Activated naive CD8-positive, alpha-beta T cell treated with anti-CD3 and anti-CD28 coated beads, Interleukin-2, amount 10 ng/mL, durations not matched to agents 7 days and 5 days (primary cell): ENCODE measurements around the gene FBLIM1. TPM values are rescaled to one million over a fixed set of nuclear protein-coding genes. Genes with fewer than 3 reads are reported as not detected.
"Not testable (repeated sequence)": the region's sequence is repeated elsewhere in the genome, so short reads cannot be mapped to it uniquely, and the experiment has no call there.

Experiments used
- ATAC-seq: fragments of 150-1000 bp; cut with Tn5 transposase; one replicate; pipeline ENCODE4 v1.10.0; 2021; ENCODE audit warnings: low read depth, moderate library complexity
- POLR2A ChIA-PET: fragments of 350-600 bp; sonication (Branson Sonifier 250); formaldehyde crosslinking; loops from one replicate; lab custom pipeline; 2021; ENCODE audit warnings: antibody characterized with exemption; lab: Charles Lee
- DNase-seq: peaks from one replicate; pipeline ENCODE4 v3.0.0; 2021
- H3K27ac Mint-ChIP-seq: one replicate; pipeline ENCODE4 v1.8.0; 2022; ENCODE audit warnings: mild to moderate bottlenecking, mixed read lengths
- H3K27me3 Mint-ChIP-seq: one replicate; pipeline ENCODE4 v1.8.0; 2022; ENCODE audit warnings: mild to moderate bottlenecking, moderate library complexity, mixed read lengths
- H3K36me3 Mint-ChIP-seq: one replicate; pipeline ENCODE4 v1.8.0; 2021; ENCODE audit warnings: mild to moderate bottlenecking, mixed read lengths
- H3K4me1 Mint-ChIP-seq: one replicate; pipeline ENCODE4 v1.8.0; 2021; ENCODE audit warnings: mixed read lengths
- H3K4me3 Mint-ChIP-seq: one replicate; pipeline ENCODE4 v1.8.0; 2022; ENCODE audit warnings: mild to moderate bottlenecking, moderate library complexity, mixed read lengths
- H3K9me3 Mint-ChIP-seq: one replicate; pipeline ENCODE4 v1.8.0; 2021; ENCODE audit warnings: mixed read lengths
- total RNA-seq, 2 experiments: library from RNA; stranded (reverse); gene quantifications; one replicate each; pipeline ENCODE4 v1.2.3, GENCODE V29; 2021

Gene FBLIM1
- total RNA-seq, 2 experiments from 2014 or later, result 0.26 TPM; not detected in 1

DNA sequence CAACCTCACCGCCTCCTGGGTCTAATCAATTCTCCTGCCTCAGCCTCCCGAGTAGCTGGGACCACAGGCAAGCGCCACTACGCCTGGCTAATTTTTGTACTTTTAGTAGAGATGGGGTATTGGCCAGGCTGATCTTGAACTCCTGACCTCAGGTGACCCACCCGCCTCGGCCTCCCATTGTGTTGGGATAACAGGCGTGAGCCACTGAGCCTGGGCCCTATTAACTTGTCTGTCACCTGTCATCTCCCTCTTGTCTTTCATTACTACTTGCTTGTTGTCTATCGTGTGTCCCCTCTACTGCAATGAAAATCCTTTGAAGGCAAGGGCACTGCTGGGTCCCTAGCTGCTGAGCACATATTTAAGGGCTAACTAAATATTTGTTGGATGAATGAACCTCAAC is 45.5 kb downstream of the FBLIM1 start:
- POLR2A ChIA-PET, result interaction anchor here (0.9 kb wide), 1 partner anchor 29 kb away, joined by 3 read pairs; no protein-coding TSS in a partner anchor
- DNase-seq (no peak), ATAC-seq (no peak)
- peaks cover 2% of the 10 kb centered on the region for H3K4me1 Mint-ChIP-seq
- peaks cover 13% of the 10 kb centered on the region for H3K27me3 Mint-ChIP-seq
- no peaks in the 10 kb centered on the region for H3K36me3 Mint-ChIP-seq
- H3K27ac Mint-ChIP-seq, result no peak overlapping the region
- H3K4me3 Mint-ChIP-seq, result no peak overlapping the region
- no peaks in the 10 kb centered on the region for H3K9me3 Mint-ChIP-seq

DNA sequence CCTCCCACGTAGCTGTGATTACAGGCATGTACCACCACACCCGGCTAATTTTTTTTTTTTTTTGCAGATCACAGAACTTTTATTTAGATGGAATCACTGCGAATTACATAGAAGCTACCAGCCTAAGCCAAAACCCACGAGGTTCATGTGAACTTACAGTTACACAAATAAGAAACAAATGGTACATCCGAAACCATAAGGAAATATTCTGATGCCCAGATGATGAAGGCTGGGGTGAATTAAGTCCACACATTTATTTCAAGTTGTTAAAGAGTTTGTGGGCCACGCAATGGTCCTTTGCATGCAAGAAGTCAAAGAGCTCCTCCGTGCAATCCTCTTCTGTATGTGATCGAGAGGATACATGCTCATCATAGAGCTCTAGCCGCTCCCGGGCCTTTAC is 48.5 kb downstream of the FBLIM1 start:
- POLR2A ChIA-PET, result interaction anchor here (0.6 kb wide), 1 partner anchor 27 kb away, joined by 3 read pairs; no protein-coding TSS in a partner anchor
- Mint-ChIP-seq H3K36me3 (no peaks in the 10 kb centered on the region), H3K4me3 (no peak overlapping the region), H3K4me1 (peaks cover 2% of the 10 kb centered on the region), H3K27me3 (peaks cover 8% of the 10 kb centered on the region), H3K9me3 (no peaks in the 10 kb centered on the region), H3K27ac (no peak overlapping the region)
- DNase-seq (no peak), ATAC-seq (no peak)

DNA sequence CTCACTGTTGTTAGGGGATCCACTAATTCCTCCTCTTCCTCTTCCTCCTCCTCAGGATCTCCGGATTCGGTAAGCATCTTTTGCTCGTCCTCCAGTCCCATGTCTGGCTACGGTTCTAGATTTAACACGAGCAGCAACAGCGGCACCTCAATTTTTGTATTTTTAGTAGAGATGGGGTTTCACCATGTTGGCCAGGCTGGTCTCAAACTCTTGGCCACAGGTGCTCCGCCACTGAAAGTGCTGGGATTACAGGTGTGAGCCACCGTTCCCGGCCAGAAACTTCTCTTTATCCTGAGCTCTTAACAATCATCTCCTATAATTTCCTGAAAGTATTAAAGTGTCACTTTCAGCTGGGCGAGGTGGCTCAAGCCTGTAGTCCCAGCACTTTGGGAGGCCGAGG is 49.0 kb downstream of the FBLIM1 start, which contains the start of gene UQCRHL:
Gene UQCRHL (minus strand): TSS at position 101 of the 400 bp plus-strand sequence. CDS start 0 bp downstream, at position 101.
- H3K36me3 Mint-ChIP-seq, H3K4me3 Mint-ChIP-seq, ATAC-seq, H3K9me3 Mint-ChIP-seq, H3K4me1 Mint-ChIP-seq, H3K27ac Mint-ChIP-seq, H3K27me3 Mint-ChIP-seq, DNase-seq: not testable (repeated sequence)
- POLR2A ChIA-PET, result interaction anchor here (0.6 kb wide), 1 partner anchor 26 kb away, joined by 3 read pairs; no protein-coding TSS in a partner anchor

DNA sequence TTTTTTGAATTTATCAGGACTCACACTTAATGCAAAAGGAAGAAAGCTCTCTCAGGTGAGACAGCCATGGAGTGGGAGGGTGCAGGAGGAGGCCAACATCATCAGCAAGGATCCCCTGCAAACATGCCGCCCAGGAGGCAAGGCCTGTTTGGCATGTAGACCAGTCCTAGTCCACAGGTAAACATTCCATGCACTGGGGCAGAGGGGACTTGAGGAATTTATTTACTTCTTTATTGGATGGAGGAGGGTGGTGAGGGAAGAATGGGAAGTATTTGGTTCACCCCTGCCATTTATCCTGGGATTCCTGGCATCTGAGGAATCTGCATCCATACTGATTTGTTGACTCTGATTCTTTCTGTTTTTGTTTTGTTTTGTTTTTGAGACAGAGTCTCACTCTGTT is 50.4 kb downstream of the FBLIM1 start:
- H3K4me1 Mint-ChIP-seq, result no peaks in the 10 kb centered on the region
- DNase-seq, result no peak
- no peak overlapping the region for H3K4me3 Mint-ChIP-seq
- no peak for ATAC-seq
- peaks cover 2% of the 10 kb centered on the region for H3K27me3 Mint-ChIP-seq
- H3K9me3 Mint-ChIP-seq, result no peaks in the 10 kb centered on the region
- no peak overlapping the region for H3K27ac Mint-ChIP-seq
- POLR2A ChIA-PET, result interaction anchor here (0.6 kb wide), 1 partner anchor 120 kb away, joined by 3 read pairs; no protein-coding TSS in a partner anchor
- H3K36me3 Mint-ChIP-seq, result no peaks in the 10 kb centered on the region

DNA sequence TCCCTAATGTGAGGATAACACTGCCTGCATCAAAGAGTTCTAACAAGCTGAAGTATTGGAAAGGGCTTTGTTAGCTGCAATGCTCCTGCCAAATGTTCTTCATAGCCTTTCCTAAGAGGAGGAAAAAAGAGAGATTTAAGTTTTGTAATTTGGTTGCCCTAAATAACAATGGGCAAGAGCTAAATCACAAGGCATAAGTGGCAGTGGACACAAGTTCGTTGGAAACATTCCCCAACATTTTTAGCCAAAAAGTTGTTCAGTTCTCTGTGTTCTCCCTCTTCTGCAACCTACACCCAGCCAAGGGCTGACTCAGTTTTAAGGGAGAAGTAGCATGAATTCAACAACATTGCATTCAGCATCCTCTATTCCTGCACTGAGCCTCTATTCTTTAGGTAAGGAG is 51.5 kb downstream of the FBLIM1 start:
- H3K4me1 Mint-ChIP-seq, result no peaks in the 10 kb centered on the region
- no peaks in the 10 kb centered on the region for H3K36me3 Mint-ChIP-seq
- DNase-seq (no peak), ATAC-seq (no peak)
- no peak overlapping the region for H3K27ac Mint-ChIP-seq
- peaks cover 2% of the 10 kb centered on the region for H3K27me3 Mint-ChIP-seq
- H3K4me3 Mint-ChIP-seq, result no peak overlapping the region
- H3K9me3 Mint-ChIP-seq, result no peaks in the 10 kb centered on the region
- POLR2A ChIA-PET, result no interaction called here

DNA sequence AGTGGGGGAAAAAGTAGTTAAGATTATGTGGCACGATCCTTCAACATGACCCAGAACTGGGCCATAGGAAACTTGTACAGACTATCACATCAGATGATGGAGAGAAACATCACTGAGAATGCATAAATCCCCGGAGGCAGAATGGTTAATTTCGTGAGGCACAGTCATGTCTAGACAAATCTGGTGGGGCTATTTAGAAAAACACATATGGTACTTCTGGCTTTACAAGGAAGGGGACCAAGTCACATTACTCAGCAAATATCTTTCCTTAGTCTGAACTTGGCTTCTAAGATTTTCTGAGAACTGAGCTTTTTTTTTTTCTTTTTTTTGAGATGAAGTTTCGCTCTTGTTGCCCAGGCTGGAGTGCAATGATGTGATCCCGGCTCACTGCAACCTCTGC is 58.1 kb downstream of the FBLIM1 start:
- Mint-ChIP-seq H3K27ac (no peak overlapping the region), H3K36me3 (no peaks in the 10 kb centered on the region), H3K27me3 (no peaks in the 10 kb centered on the region), H3K4me3 (no peak overlapping the region), H3K4me1 (peaks cover 7% of the 10 kb centered on the region), H3K9me3 (no peaks in the 10 kb centered on the region)
- no peak for ATAC-seq
- POLR2A ChIA-PET, result interaction anchor here (2.0 kb wide), 1 partner anchor 17 kb away, joined by 12 read pairs; no protein-coding TSS in a partner anchor
- no peak for DNase-seq

DNA sequence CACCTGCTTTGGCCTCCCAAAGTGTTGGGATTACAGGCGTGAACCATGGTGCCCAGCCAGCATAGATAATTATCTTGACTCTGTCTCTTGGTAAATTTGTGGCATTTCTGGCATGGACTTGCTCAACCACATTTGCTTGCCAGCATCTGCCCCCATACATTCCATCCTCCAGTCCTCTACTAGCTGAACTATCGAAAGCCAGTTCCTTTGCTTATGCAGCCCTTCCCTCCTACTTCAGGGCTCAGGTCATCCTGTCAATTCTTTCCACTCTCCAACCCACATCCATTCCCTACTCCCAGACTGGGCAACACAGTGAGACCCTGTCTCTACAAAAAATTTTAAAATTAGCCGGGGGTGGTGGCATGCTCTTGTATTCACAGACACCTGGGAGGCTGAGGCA is 61.9 kb downstream of the FBLIM1 start:
- Mint-ChIP-seq H3K4me3 (no peak overlapping the region), H3K27me3 (no peaks in the 10 kb centered on the region), H3K4me1 (peaks cover 9% of the 10 kb centered on the region), H3K36me3 (no peaks in the 10 kb centered on the region), H3K9me3 (no peaks in the 10 kb centered on the region), H3K27ac (no peak overlapping the region)
- DNase-seq (no peak), ATAC-seq (no peak)
- POLR2A ChIA-PET, result no interaction called here

DNA sequence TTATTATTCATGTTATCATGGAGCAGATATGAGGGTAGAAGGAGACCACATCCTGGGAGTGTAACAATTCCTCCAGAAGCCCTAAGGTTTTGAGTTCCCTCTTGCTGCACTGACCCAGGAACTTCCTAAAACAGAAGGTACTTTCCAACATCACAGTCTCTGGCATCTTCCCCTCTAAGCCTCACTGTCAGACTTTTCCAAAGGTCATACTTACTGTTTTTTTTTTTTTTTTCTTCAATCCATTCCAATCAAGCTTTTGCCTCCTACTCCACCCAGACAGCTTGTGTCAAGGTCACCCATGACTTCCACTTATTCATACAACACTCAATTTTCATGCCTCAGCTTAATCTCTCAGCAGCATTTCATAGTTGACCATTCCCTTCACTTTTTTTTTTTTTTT is 67.2 kb downstream of the FBLIM1 start:
- Mint-ChIP-seq H3K36me3 (no peaks in the 10 kb centered on the region), H3K4me1 (peaks cover 18% of the 10 kb centered on the region), H3K4me3 (no peak overlapping the region), H3K9me3 (no peaks in the 10 kb centered on the region), H3K27ac (no peak overlapping the region), H3K27me3 (no peaks in the 10 kb centered on the region)
- ATAC-seq, result no peak
- no peak for DNase-seq
- POLR2A ChIA-PET, result no interaction called here

DNA sequence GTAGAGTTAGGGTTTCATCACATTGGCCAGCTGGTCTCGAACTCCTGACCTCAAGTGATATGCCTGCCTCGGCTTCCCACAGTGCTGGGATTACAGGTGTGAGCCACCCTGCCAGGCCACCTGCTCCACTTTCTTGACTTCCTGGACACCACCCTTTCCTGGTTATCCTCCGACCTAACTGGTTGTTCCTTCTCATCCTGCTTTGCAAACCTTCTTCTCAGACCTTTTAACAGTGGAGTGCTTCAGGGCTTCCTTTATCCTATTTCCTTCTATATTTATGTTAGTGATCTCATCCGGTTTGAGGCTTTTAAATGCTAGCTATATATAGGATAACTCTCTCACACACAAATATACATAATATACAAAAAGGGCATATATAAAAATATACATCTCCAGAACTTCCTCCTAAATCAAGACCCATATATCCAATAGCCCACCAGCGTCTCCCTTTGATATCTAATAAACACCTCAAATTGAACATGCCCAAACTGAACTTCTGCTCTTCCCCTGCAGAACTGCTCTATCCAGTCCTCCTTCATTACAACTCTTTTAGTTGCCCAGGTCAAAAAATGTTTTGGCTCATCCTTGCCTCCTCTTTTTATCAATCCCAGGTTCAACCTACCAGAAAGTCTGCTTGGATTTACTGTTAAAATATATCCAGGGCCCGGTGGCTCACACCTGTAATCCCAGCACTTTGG is 68.4 kb downstream of the FBLIM1 start:
- ATAC-seq (no peak), DNase-seq (no peak)
- POLR2A ChIA-PET, result interaction anchor here (0.6 kb wide), 1 partner anchor 177 kb away, joined by 3 read pairs; the partner anchor contains the start of gene SRARP
- no peak overlapping the region for H3K4me3 Mint-ChIP-seq
- H3K27ac Mint-ChIP-seq, result no peak overlapping the region
- H3K36me3 Mint-ChIP-seq, result peaks cover 4% of the 10 kb centered on the region
- no peaks in the 10 kb centered on the region for H3K27me3 Mint-ChIP-seq
- peaks cover 23% of the 10 kb centered on the region for H3K4me1 Mint-ChIP-seq
- no peaks in the 10 kb centered on the region for H3K9me3 Mint-ChIP-seq

DNA sequence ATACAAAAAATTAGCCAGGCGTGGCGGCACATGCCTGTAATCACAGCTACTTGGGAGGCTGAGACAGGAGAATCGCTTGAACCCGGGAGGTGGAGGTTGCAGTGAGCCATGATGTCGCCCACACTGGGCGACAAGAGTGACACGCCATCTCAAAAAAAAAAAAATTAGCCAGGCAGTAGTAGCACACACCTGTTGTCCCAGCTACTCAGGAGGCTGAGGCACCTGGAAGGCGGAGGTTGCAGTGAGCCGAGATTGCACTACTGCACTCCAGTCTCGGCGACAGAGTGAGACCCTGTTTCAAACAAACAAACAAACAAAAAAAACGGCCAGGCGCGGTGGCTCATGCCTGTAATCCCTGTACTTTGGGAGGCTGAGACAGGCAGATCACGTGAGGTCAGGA is 69.0 kb downstream of the FBLIM1 start:
- H3K36me3 Mint-ChIP-seq, DNase-seq, ATAC-seq, H3K9me3 Mint-ChIP-seq, H3K27me3 Mint-ChIP-seq, H3K4me3 Mint-ChIP-seq, H3K27ac Mint-ChIP-seq: not testable (repeated sequence)
- H3K4me1 Mint-ChIP-seq, result peaks cover 22% of the 10 kb centered on the region
- POLR2A ChIA-PET, result interaction anchor here (0.6 kb wide), 1 partner anchor 177 kb away, joined by 3 read pairs; the partner anchor contains the start of gene SRARP

DNA sequence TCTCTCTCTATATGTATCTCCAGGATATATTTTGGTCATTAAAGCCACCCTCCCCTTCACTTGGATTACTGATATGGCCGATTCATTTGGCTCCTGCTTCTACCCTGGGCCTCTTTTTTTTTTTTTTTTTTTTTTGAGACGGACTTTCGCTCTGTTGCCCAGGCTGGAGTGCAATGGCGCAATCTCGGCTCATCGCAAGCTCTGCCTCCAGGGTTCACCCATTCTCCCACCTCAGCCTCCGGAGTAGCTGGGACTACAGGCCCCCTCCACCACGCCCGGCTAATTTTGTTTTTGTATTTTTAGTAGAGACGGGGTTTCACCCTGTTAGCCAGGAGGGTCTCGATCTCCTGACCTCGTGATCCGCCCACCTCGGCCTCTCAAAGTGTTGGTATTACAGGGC is 70.3 kb downstream of the FBLIM1 start:
- H3K27me3 Mint-ChIP-seq, H3K27ac Mint-ChIP-seq, H3K4me3 Mint-ChIP-seq, H3K36me3 Mint-ChIP-seq, DNase-seq, H3K9me3 Mint-ChIP-seq, ATAC-seq, POLR2A ChIA-PET: not testable (repeated sequence)
- H3K4me1 Mint-ChIP-seq, result peaks cover 26% of the 10 kb centered on the region

DNA sequence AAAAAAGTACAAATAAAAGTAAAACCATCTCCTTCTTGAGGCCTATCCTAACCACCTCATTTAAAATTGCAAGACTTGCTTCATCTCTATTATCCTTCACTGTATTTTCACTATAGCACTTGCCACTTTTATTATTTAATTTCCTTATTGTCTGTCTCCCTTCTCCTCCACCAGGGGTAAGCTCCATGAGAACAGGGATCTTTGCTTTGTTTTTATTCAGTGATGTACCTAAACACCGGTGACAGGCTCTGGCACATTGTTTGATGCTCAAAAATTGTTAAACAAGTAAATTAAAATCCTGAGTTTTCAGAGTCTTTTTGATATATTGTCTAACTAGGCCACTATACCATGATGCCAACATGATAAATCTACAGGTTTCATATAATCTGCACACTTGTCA is 71.7 kb downstream of the FBLIM1 start:
- Mint-ChIP-seq H3K4me3 (no peak overlapping the region), H3K36me3 (peaks cover 7% of the 10 kb centered on the region), H3K4me1 (peaks cover 29% of the 10 kb centered on the region), H3K9me3 (no peaks in the 10 kb centered on the region), H3K27ac (no peak overlapping the region), H3K27me3 (no peaks in the 10 kb centered on the region)
- ATAC-seq (no peak), DNase-seq (no peak)
- POLR2A ChIA-PET, result interaction anchor here (5.8 kb wide), 1 partner anchor 18 kb away, joined by 159 read pairs; the partner anchor contains the start of gene SPEN

DNA sequence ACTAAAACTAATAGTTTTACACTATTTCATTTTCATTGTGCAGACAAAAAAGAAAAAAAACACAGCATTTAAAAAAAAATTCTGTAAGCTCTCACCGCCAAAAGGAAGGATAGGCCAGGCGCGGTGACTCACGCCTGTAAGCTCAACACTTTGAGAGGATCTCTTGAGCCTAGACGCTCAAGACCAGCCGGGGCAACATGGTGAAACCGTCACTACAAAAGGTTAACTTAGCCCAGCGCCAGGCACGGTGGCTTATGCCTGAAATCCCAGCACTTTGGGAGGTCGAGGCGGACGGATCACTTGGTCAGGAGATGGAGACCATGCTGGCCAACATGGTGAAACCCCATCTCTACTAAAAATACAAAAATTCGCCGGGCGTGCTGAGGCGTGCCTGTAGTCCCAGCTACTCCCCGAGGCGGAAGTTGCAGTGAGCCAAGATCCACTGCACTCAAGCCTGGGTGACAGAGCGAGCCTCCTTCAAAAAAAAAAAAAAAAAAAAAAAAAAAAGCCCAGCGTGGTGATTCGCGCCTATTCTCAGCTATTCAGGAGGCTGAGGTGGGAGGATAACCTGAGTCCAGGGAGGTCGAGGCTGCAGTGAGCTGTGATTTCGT is 74.6 kb downstream of the FBLIM1 start:
- peak; percentile 10 for ATAC-seq
- Mint-ChIP-seq H3K4me3 (peak overlapping the region; percentile 93), H3K27me3 (no peaks in the 10 kb centered on the region), H3K9me3 (no peaks in the 10 kb centered on the region), H3K36me3 (peaks cover 7% of the 10 kb centered on the region), H3K27ac (peak overlapping the region; percentile 99), H3K4me1 (peaks cover 41% of the 10 kb centered on the region)
- peak; percentile 54 for DNase-seq
- POLR2A ChIA-PET, result interaction anchor here (0.6 to 5.8 kb wide), 20 partner anchors 9 to 866 kb away, joined by 3 to 159 read pairs (median 4); partner anchors contain the start of genes DNAJC16, SPEN, UQCRHL and ZBTB17
